HG03558 (cell line): ENCODE measurements around the gene PIPOX.

Source experiments
- ATAC-seq: cut with Tn5 transposase; IDR thresholded peaks from one replicate; pipeline ENCODE4 v1.9.1; 2021; ENCODE audit warnings: moderate number of reproducible peaks; ENCODE audit not compliant: unreplicated experiment; ENCODE audit errors: extremely low read depth

PIPOX gene

GRCh38 chr17:29091606-29092289 lies 48.8 kb downstream of the PIPOX start:
- ATAC-seq: no peak

- ATAC-seq: no peak
These were observed 50.3 kb downstream of the PIPOX start for GRCh38 chr17:29093090-29093871.

- ATAC-seq: no peak
These were observed 51.3 kb downstream of the PIPOX start for GRCh38 chr17:29094101-29094708.

GRCh38 chr17:29095439-29095838 lies 52.5 kb downstream of the PIPOX start:
- ATAC-seq: no peak

- no peak for ATAC-seq
These were observed 53.2 kb downstream of the PIPOX start for GRCh38 chr17:29096094-29096493.

GRCh38 chr17:29099527-29099926 lies 56.6 kb downstream of the PIPOX start:
- no peak for ATAC-seq

GRCh38 chr17:29100296-29100695 lies 57.4 kb downstream of the PIPOX start:
- ATAC-seq: no peak

- ATAC-seq: no peak
These were observed 59.1 kb downstream of the PIPOX start for GRCh38 chr17:29102046-29102445.

GRCh38 chr17:29102741-29103181 lies 59.8 kb downstream of the PIPOX start:
- ATAC-seq: no peak

- no peak for ATAC-seq
These were observed 60.4 kb downstream of the PIPOX start for GRCh38 chr17:29103341-29103740.
